ENCODE measurements around the gene TMEM115. TPM values are rescaled to one million over a fixed set of nuclear protein-coding genes. Genes with fewer than 3 reads are reported as not detected.

The TMEM115 gene
- total and polyA plus RNA-seq, 2 of the 13 experiments (the other 11 are each of a cell fraction or from before 2014, with no cell fraction given): 22.1 to 30.7 TPM

- TF ChIP-seq ARID5B (CRISPR knock-in tag; IDR thresholded peaks at IDR 0.05): no peak
- no peak for TF ChIP-seq PHB2 (IDR thresholded peaks at IDR 0.05; ENCODE audit: partially characterized antibody)
- TF ChIP-seq KLF16 (CRISPR knock-in tag; IDR thresholded peaks at IDR 0.05): no peak
Observed at GRCh38 chr3:50369012-50369670, 9.8 kb upstream of the TMEM115 start (continued).

GRCh38 chr3:50365842-50366220 is 6.5 kb upstream of the TMEM115 start:
- in situ Hi-C loops (cut with HindIII; ENCODE audit: extremely low pct_ligation_motif_present, low pct_unique_long_range_greater_than_20kb) (no loop called here), intact Hi-C loops (cut with micrococcal nuclease; ENCODE audit: unreplicated experiment) (no loop called here)
- POLR2A ChIA-PET: no interaction called here
- Histone ChIP-seq H2AFZ (ENCODE audit: low read length) (no peak overlapping the region), H3K9me3 (ENCODE audit: low read length) (no peaks in the 10 kb centered on the region), H4K20me1 (ENCODE audit: insufficient read depth, low read length) (no peaks in the 10 kb centered on the region), H3K27me3 (ENCODE audit: control insufficient read depth in 1 of 2, insufficient read depth in 2 of 2, low read length in 2 of 2) (peaks cover 17 to 67% of the 10 kb centered on the region in 2 experiments; a peak in 4 of 5 replicates), H3K79me2 (ENCODE audit: insufficient read depth, low read length) (no peaks in the 10 kb centered on the region), H3K4me2 (ENCODE audit: low read depth, low read length) (no peak overlapping the region; the same call in 1 of the 2 replicates), H3K9ac (ENCODE audit: insufficient read depth, low read depth, low read length) (no peak overlapping the region), H3K36me3 (replicated peaks in 1 of 2; ENCODE audit: control insufficient read depth in 1 of 2, insufficient read depth in 2 of 2, low read length in 2 of 2) (no peaks in the 10 kb centered on the region), H3K4me3 (replicated peaks in 1 of 3; ENCODE audit: insufficient read depth in 1 of 3, low read depth in 2 of 3, low read length in 3 of 3) (no peak overlapping the region), H3K27ac (ENCODE audit: extremely low read length, insufficient read depth, low read length) (no peak overlapping the region), H3K4me1 (ENCODE audit: insufficient read depth, low read length) (no peaks in the 10 kb centered on the region)
- no peak for DNase-seq (ENCODE audit: low spot score)
- BruUV-seq (replicated peaks): no TSS peak
- CTCF ChIA-PET (ENCODE audit: low intra/inter-chr PET ratio, low total read pairs): no interaction called here
- no peak for FAIRE-seq
- ATAC-seq: no peak
- 67% methylated on average over 3 of the region's 5 CpGs for WGBS (ENCODE audit: low lambda C conversion rate)
- TF ChIP-seq YEATS4 (CRISPR knock-in tag; IDR thresholded peaks at IDR 0.05; ENCODE audit: borderline replicate concordance) (no peak), ZNF780A (CRISPR knock-in tag; IDR thresholded peaks at IDR 0.05) (no peak), KDM1A (CRISPR knock-in tag; IDR thresholded peaks at IDR 0.05) (no peak), KLF9 (CRISPR knock-in tag; IDR thresholded peaks at IDR 0.05; ENCODE audit: low read depth) (no peak), ZHX1 (CRISPR knock-in tag; IDR thresholded peaks at IDR 0.05; ENCODE audit: low read depth) (no peak), ZNF616 (CRISPR knock-in tag; IDR thresholded peaks at IDR 0.05; ENCODE audit: low read depth) (no peak), MEIS1 (CRISPR knock-in tag; IDR thresholded peaks at IDR 0.05; ENCODE audit: borderline replicate concordance) (no peak), ZNF12 (CRISPR knock-in tag; IDR thresholded peaks at IDR 0.05) (no peak), ZNF510 (CRISPR knock-in tag; IDR thresholded peaks at IDR 0.05; ENCODE audit: low read depth) (no peak), ZFAT (CRISPR knock-in tag; conservative IDR thresholded peaks at IDR 0.05) (no peak), GZF1 (CRISPR knock-in tag; IDR thresholded peaks at IDR 0.05) (no peak), POLR2AphosphoS2 (IDR thresholded peaks at IDR 0.05; ENCODE audit: low read depth, low read length) (no peak), HIVEP1 (CRISPR knock-in tag; IDR thresholded peaks at IDR 0.05) (no peak)

Data from HepG2 (cell line).